Left lung (tissue), 10 donors: ENCODE results near the gene TSPO. TPM values are rescaled to one million over a fixed set of nuclear protein-coding genes. Genes with fewer than 3 reads are reported as not detected.

Experiments used
- ATAC-seq: fragments of 200-7000 bp; cut with Tn5 transposase; one replicate; pipeline ENCODE4 v1.9.1; 2020; ENCODE audit warnings: moderate library complexity
- DNase-seq, 4 donors: peaks; one replicate each; pipeline ENCODE4 v3.0.0-alpha.2; 2013 to 2020
- H3K27ac ChIP-seq, 2 donors: fragments of 200-600 bp; sonication (generic) in 1 of 2; one replicate each; pipeline versions ENCODE4 v1.5.0 to v1.8.0; 2020 to 2021
- H3K27me3 ChIP-seq, 2 donors: fragments of 200-600 bp; sonication (generic) in 1 of 2; one replicate each; pipeline versions ENCODE4 v1.5.0 to v1.8.0; 2020 to 2021
- H3K36me3 ChIP-seq, 2 donors: fragments of 200-600 bp; sonication (generic) in 1 of 2; one replicate each; pipeline versions ENCODE4 v1.5.0 to v1.8.0; 2020 to 2021
- H3K4me1 ChIP-seq, 2 donors: fragments of 200-600 bp; one replicate each; pipeline ENCODE4 v1.8.0; 2021
- H3K4me3 ChIP-seq, 2 donors: fragments of 200-600 bp; sonication (generic) in 1 of 2; one replicate each; pipeline versions ENCODE4 v1.5.0 to v1.8.0; 2020 to 2021; ENCODE audit warnings: mild to moderate bottlenecking in 1 of 2
- H3K9me3 ChIP-seq, 2 donors: fragments of 200-600 bp; sonication (generic) in 1 of 2; one replicate each; pipeline versions ENCODE4 v1.5.0 to v1.8.0; 2020 to 2021
- CTCF ChIP-seq, 2 donors: fragments of 200-600 bp; sonication (generic) in 1 of 2; IDR thresholded peaks; one replicate each; pipeline versions ENCODE4 v1.5.0 to v1.8.0; 2021; ENCODE audit warnings: antibody characterized with exemption in 2 of 2
- intact Hi-C, 2 donors: fragments of 100-400 bp; cut with DNase I; formaldehyde crosslinking; loops; one replicate each; pipeline versions ENCODE4 v1.11.2 to v1.14.2; 2022
- polyA plus RNA-seq, 6 donors: library from polyadenylated mRNA; unstranded; fragments of 120-200 nt; gene quantifications; one replicate each; pipeline ENCODE4 v1.2.1, GENCODE V29; 2013; ENCODE audit not compliant: insufficient read length in 6 of 6
- total RNA-seq, 2 donors: library from RNA; stranded (reverse); fragmentation: NEBNext Ultra II Directional; extraction: Animal tissue kit (Norgen Biotek cat#: 25700); gene quantifications; one replicate each; pipeline ENCODE4 v1.2.1, GENCODE V29; 2021
- donor health status: DM: no; HTN: yes; CAD: no.
- donor health status: DM: no; HTN: no; CAD: no.

Gene TSPO
- total and polyA plus RNA-seq, 8 donors, result 29.0 to 276 (median 45.6) TPM

GRCh38 chr22:43188829-43189545 is 37.6 kb downstream of the TSPO start:
- Histone ChIP-seq H3K4me1 (peaks cover 10 to 27% of the 10 kb centered on the region in 2 donors), H3K4me3 (no peak overlapping the region), H3K27me3 (no peaks in the 10 kb centered on the region), H3K36me3 (no peaks in the 10 kb centered on the region), H3K27ac (no peak overlapping the region), H3K9me3 (no peaks in the 10 kb centered on the region)
- intact Hi-C loops, result no loop called here
- ATAC-seq (no peak), DNase-seq (peak in 1 of 4 donors; percentile 16)
- no peak for TF ChIP-seq CTCF (IDR thresholded peaks at IDR 0.05)

- no peaks in the 10 kb centered on the region for H3K27me3 ChIP-seq
- intact Hi-C loops, result no loop called here
- ATAC-seq, result no peak
- no peaks in the 10 kb centered on the region for H3K36me3 ChIP-seq
- no peak overlapping the region for H3K27ac ChIP-seq
- no peak overlapping the region for H3K4me3 ChIP-seq
- H3K4me1 ChIP-seq, result peaks cover 0 to 4% of the 10 kb centered on the region in 2 donors
- no peaks in the 10 kb centered on the region for H3K9me3 ChIP-seq
- no peak for DNase-seq
- TF ChIP-seq CTCF (IDR thresholded peaks at IDR 0.05), result no peak
Measured at GRCh38 chr22:43191831-43192230, 40.5 kb downstream of the TSPO start.

- intact Hi-C loops, result no loop called here
- DNase-seq, result peak in 1 of 4 donors; percentile 66
- no peak for TF ChIP-seq CTCF (IDR thresholded peaks at IDR 0.05)
- no peak overlapping the region for H3K4me3 ChIP-seq
- no peak overlapping the region for H3K27ac ChIP-seq
- H3K27me3 ChIP-seq, result peaks cover 0 to 6% of the 10 kb centered on the region in 2 donors
- ATAC-seq, result peak; percentile 57
- no peaks in the 10 kb centered on the region for H3K9me3 ChIP-seq
- H3K4me1 ChIP-seq, result no peaks in the 10 kb centered on the region
- H3K36me3 ChIP-seq, result no peaks in the 10 kb centered on the region
Measured at GRCh38 chr22:43197271-43197941, 46.0 kb downstream of the TSPO start.

- peak in 1 of 4 donors; percentile 31 for DNase-seq
- Histone ChIP-seq H3K27ac (no peak overlapping the region), H3K4me3 (no peak overlapping the region), H3K4me1 (no peaks in the 10 kb centered on the region), H3K36me3 (no peaks in the 10 kb centered on the region), H3K9me3 (no peaks in the 10 kb centered on the region), H3K27me3 (peaks cover 0 to 6% of the 10 kb centered on the region in 2 donors)
- intact Hi-C loops, result no loop called here
- no peak for TF ChIP-seq CTCF (IDR thresholded peaks at IDR 0.05)
- no peak for ATAC-seq
Measured at GRCh38 chr22:43198126-43198525, 46.8 kb downstream of the TSPO start.

GRCh38 chr22:43198936-43199335 is 47.6 kb downstream of the TSPO start:
- H3K9me3 ChIP-seq, result no peaks in the 10 kb centered on the region
- H3K4me1 ChIP-seq, result no peaks in the 10 kb centered on the region
- intact Hi-C loops, result no loop called here
- peak in 1 of 4 donors; percentile 28 for DNase-seq
- no peak for TF ChIP-seq CTCF (IDR thresholded peaks at IDR 0.05)
- H3K27me3 ChIP-seq, result peaks cover 0 to 6% of the 10 kb centered on the region in 2 donors
- no peaks in the 10 kb centered on the region for H3K36me3 ChIP-seq
- H3K27ac ChIP-seq, result no peak overlapping the region
- H3K4me3 ChIP-seq, result no peak overlapping the region
- ATAC-seq, result no peak
